PFSK-1 (cell line): ENCODE measurements around the gene LDLRAP1.

Experiments
- POLR2AphosphoS5 ChIP-seq: IDR thresholded peaks from 2 replicates; pipeline ENCODE4 v1.6.1; 2012; ENCODE audit warnings: low read depth, mild to moderate bottlenecking, control low read depth, low read length, moderate library complexity
- TAF1 ChIP-seq: IDR thresholded peaks from 2 replicates; pipeline ENCODE4 v1.6.1; 2012; ENCODE audit warnings: low read length, control low read depth, borderline replicate concordance; ENCODE audit not compliant: insufficient read depth

- TF ChIP-seq POLR2AphosphoS5 (no peak), TAF1 (no peak)
These were observed 19.9 kb upstream of the LDLRAP1 start for GRCh38 chr1:25523542-25523941.
